Prostate gland (tissue), 2 donors: Measurements from ENCODE around the gene WDR73. TPM values are rescaled to one million over a fixed set of nuclear protein-coding genes. Genes with fewer than 3 reads are reported as not detected.

Experiments
- DNase-seq: peaks from one replicate; pipeline ENCODE4 v3.0.0-alpha.2; 2019; ENCODE audit warnings: low spot score
- H3K27ac ChIP-seq, 2 donors: fragments of 200-600 bp; sonication (generic); 2 replicates each; pipeline ENCODE4 v1.5.1; 2017 to 2019
- H3K27me3 ChIP-seq: fragments of 200-600 bp; sonication (generic); replicated peaks from 2 replicates; pipeline ENCODE4 v1.5.1; 2019; ENCODE audit not compliant: insufficient read depth
- H3K36me3 ChIP-seq, 2 donors: fragments of 200-600 bp; sonication (generic); 1 replicate in 1 of 2; 2 replicates in 1 of 2; pipeline versions ENCODE4 v1.5.1 to v1.8.1; 2017 to 2019
- H3K4me1 ChIP-seq: fragments of 200-600 bp; sonication (generic); replicated peaks from 2 replicates; pipeline ENCODE4 v1.5.1; 2019
- H3K4me3 ChIP-seq, 2 donors: fragments of 200-600 bp; sonication (generic); 2 replicates each; pipeline ENCODE4 v1.5.1; 2017 to 2019
- H3K9me3 ChIP-seq: fragments of 200-600 bp; sonication (generic); 2 replicates; pipeline ENCODE4 v1.5.1; 2017
- POLR2A ChIP-seq: fragments of 450-650 bp; IDR thresholded peaks from one replicate; pipeline ENCODE4 v1.6.1; 2016; ENCODE audit warnings: antibody characterized with exemption, mild to moderate bottlenecking
- POLR2AphosphoS5 ChIP-seq: sonication (generic); formaldehyde crosslinking; IDR thresholded peaks from one replicate; pipeline ENCODE4 v1.6.1; 2017; ENCODE audit warnings: antibody characterized with exemption
- WGBS: methylation state at CpG from one replicate; pipeline ENCODE4 v1.1.5; 2018; 5-methylcytosine and 5-hydroxymethylcytosine counted together
- intact Hi-C: fragments of 100-400 bp; cut with DNase I; formaldehyde crosslinking; loops from one replicate; pipeline ENCODE4 v1.14.2; 2022
- total RNA-seq, 2 donors: library from RNA; depleted of rRNA; stranded (reverse); fragments of >200 nt; gene quantifications; one replicate each; pipeline ENCODE4 v1.1.0, GENCODE V29; 2016
- TF ChIP-seq, protein P1 (sequence below), 4 experiments: fragments of 200-600 bp in 2 of 4; fragments of 450-650 bp in 2 of 4; sonication (generic) in 2 of 4; IDR thresholded peaks; 1 replicate in 3 of 4; 2 replicates in 1 of 4; pipeline ENCODE4 v1.5.1; 2016 to 2019; ENCODE audit warnings: antibody characterized with exemption in 4 of 4, mild to moderate bottlenecking in 2 of 4, moderate library complexity in 2 of 4

WDR73 gene
- total RNA-seq, 2 donors from 2014 or later = 20.7 to 43.9 TPM

DNA sequence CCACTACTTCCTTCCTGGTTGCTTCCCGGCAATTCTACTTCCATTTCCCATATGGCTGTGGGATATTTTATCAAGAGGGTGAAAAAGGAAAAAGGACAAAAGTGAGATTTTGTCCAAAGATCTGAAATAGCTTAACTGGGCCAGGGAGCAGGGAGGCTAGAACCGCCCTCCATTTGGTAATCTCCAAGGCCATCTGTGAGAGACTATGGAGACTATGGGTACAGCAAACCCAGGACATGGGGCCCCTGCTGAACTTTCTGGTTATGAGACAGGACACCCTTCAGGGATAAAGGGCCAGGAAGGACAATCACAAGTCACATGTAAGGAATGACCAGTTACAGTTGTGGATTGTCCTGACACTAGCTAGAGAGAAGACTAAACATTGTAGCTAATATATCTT lies 29.0 kb downstream of the WDR73 start:
- H3K9me3 ChIP-seq = no peaks in the 10 kb centered on the region
- no peaks in the 10 kb centered on the region for H3K27me3 ChIP-seq
- no peak for TF ChIP-seq POLR2A
- TF ChIP-seq POLR2AphosphoS5 = no peak
- TF ChIP-seq, protein P1, sequence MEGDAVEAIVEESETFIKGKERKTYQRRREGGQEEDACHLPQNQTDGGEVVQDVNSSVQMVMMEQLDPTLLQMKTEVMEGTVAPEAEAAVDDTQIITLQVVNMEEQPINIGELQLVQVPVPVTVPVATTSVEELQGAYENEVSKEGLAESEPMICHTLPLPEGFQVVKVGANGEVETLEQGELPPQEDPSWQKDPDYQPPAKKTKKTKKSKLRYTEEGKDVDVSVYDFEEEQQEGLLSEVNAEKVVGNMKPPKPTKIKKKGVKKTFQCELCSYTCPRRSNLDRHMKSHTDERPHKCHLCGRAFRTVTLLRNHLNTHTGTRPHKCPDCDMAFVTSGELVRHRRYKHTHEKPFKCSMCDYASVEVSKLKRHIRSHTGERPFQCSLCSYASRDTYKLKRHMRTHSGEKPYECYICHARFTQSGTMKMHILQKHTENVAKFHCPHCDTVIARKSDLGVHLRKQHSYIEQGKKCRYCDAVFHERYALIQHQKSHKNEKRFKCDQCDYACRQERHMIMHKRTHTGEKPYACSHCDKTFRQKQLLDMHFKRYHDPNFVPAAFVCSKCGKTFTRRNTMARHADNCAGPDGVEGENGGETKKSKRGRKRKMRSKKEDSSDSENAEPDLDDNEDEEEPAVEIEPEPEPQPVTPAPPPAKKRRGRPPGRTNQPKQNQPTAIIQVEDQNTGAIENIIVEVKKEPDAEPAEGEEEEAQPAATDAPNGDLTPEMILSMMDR (IDR thresholded peaks at IDR 0.05) = no peak
- intact Hi-C loops = no loop called here
- no peak for DNase-seq
- peaks cover 0 to 14% of the 10 kb centered on the region in 2 donors for H3K36me3 ChIP-seq
- no peak overlapping the region for H3K27ac ChIP-seq
- WGBS = 89% methylated on average over 2 of the region's 2 CpGs
- H3K4me3 ChIP-seq = no peak overlapping the region
- H3K4me1 ChIP-seq = no peaks in the 10 kb centered on the region

- 89% methylated on average over 6 of the region's 7 CpGs for WGBS
- H3K4me3 ChIP-seq = no peak overlapping the region
- intact Hi-C loops = no loop called here
- H3K27ac ChIP-seq = no peak overlapping the region
- no peak for TF ChIP-seq POLR2A
- TF ChIP-seq, protein P1 (IDR thresholded peaks at IDR 0.05) = no peak
- no peak for TF ChIP-seq POLR2AphosphoS5
- no peaks in the 10 kb centered on the region for H3K9me3 ChIP-seq
- peaks cover 0 to 14% of the 10 kb centered on the region in 2 donors for H3K36me3 ChIP-seq
- no peak for DNase-seq
- H3K4me1 ChIP-seq = no peaks in the 10 kb centered on the region
- no peaks in the 10 kb centered on the region for H3K27me3 ChIP-seq
These were observed 29.7 kb downstream of the WDR73 start for GRCh38 chr15:84624359-84624758.

- over 99% methylated on average over 17 of the region's 17 CpGs for WGBS
- TF ChIP-seq POLR2AphosphoS5 (no peak), POLR2A (no peak)
- TF ChIP-seq, protein P1 (IDR thresholded peaks at IDR 0.05) = no peak
- peaks cover 0 to 14% of the 10 kb centered on the region in 2 donors for H3K36me3 ChIP-seq
- H3K27me3 ChIP-seq = no peaks in the 10 kb centered on the region
- no peaks in the 10 kb centered on the region for H3K4me1 ChIP-seq
- no peak overlapping the region for H3K4me3 ChIP-seq
- intact Hi-C loops = no loop called here
- H3K27ac ChIP-seq = no peak overlapping the region
- H3K9me3 ChIP-seq = no peaks in the 10 kb centered on the region
- no peak for DNase-seq
These were observed 32.6 kb downstream of the WDR73 start for GRCh38 chr15:84621358-84621979.

- DNase-seq = no peak
- H3K27me3 ChIP-seq = no peaks in the 10 kb centered on the region
- intact Hi-C loops = no loop called here
- no peak overlapping the region for H3K4me3 ChIP-seq
- H3K4me1 ChIP-seq = no peaks in the 10 kb centered on the region
- no peaks in the 10 kb centered on the region for H3K9me3 ChIP-seq
- H3K27ac ChIP-seq = no peak overlapping the region
- peaks cover 0 to 14% of the 10 kb centered on the region in 2 donors for H3K36me3 ChIP-seq
- 96% methylated on average over 8 of the region's 8 CpGs for WGBS
- TF ChIP-seq POLR2A (no peak), POLR2AphosphoS5 (no peak)
- TF ChIP-seq, protein P1 (IDR thresholded peaks at IDR 0.05) = no peak
These were observed 33.5 kb downstream of the WDR73 start for GRCh38 chr15:84620626-84621025.

DNA sequence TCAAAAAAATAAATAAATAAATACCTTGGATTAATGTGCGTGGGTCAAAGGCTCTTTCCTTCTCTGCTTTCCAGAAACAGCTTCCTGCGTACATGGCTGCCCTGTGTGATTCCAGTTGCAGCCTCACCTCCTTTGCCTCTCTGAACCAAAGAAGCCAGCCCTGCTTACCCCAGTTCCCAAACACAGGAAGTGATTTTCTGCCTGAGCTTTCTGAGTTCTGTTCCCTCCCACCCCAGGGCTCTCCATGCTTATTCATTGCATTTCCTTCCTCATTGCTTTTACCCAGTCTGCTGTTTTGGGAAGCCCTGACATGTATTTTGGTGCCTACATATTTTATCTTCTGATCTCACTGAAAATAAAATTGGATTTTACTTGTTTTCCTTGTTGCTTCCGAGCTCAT lies 37.8 kb downstream of the WDR73 start:
- no peaks in the 10 kb centered on the region for H3K27me3 ChIP-seq
- no peaks in the 10 kb centered on the region for H3K4me1 ChIP-seq
- no peak for TF ChIP-seq POLR2A
- no peak for TF ChIP-seq POLR2AphosphoS5
- TF ChIP-seq, protein P1 (IDR thresholded peaks at IDR 0.05) = no peak
- H3K4me3 ChIP-seq = no peak overlapping the region
- 88% methylated on average over 3 of the region's 3 CpGs for WGBS
- DNase-seq = no peak
- intact Hi-C loops = no loop called here
- no peak overlapping the region for H3K27ac ChIP-seq
- peaks cover 0 to 8% of the 10 kb centered on the region in 2 donors for H3K36me3 ChIP-seq
- H3K9me3 ChIP-seq = no peaks in the 10 kb centered on the region
